WTC11 (cell line): ENCODE data around the gene KCNH8.

Experiments used
- E2F1 ChIP-seq: sonication (generic); formaldehyde crosslinking; IDR thresholded peaks from 2 replicates; pipeline ENCODE4 v1.8.0; 2022; ENCODE audit warnings: mild to moderate bottlenecking, missing genetic modification reagents
- ZMAT4 ChIP-seq: fragments of 250-450 bp; sonication (Bioruptor Pico); IDR thresholded peaks from 2 replicates; pipeline ENCODE4 v1.9.0; 2021; ENCODE audit warnings: mild to moderate bottlenecking

- no peak for TF ChIP-seq ZMAT4
- no peak for TF ChIP-seq E2F1 (CRISPR knock-in tag)
These were observed 8.4 kb upstream of the KCNH8 start for GRCh38 chr3:19139863-19140262.
